ENCODE measurements around the gene ATP5F1E. TPM values are rescaled to one million over a fixed set of nuclear protein-coding genes. Genes with fewer than 3 reads are reported as not detected.
"Not testable (repeated sequence)": the region's sequence is repeated elsewhere in the genome, so short reads cannot be mapped to it uniquely, and the experiment has no call there.

The ATP5F1E gene
- total RNA-seq, 1 donor from 2014 or later = 28.2 TPM

DNA sequence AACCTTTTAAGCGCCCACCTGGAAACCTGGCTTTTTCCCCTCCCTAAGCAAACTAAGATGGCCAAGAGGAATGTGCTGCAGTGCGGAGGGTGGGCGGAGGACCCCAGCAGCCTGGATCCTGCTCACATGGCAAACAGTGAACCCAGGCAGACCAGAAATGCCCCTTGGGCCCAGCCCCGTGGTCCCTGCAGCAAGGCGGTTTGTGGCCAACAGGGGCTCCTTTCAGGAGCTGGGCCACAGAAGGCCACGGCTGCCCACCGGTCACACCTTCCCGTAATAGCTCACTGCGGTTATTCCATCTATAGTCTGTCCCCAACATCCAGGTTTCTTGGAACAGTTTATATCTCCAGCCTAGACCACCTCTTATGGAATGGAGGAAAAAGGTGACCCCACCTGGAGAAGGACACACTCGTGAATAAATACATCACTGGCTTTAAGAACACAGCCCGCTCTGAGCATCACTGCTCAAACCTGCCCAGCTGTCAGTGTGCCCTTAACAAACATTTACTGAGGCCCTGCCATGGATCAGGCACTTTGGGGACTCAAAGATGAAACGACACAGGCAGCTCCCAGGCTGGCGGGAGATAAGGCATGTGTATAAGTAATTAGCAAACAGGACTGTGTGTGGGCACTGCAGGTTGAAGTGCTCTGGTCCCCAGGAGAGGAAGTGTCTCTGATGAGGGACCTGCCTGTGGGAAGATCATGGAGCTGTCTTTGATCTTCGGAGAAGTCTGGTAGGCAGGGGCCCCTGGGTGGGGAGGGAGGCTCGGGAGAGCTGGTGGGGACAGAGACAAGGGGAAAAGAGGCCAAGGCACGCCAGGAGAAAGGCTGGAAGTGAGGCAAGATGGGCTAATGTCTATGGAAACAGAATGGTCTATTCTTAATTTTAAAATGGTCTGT lies 16.1 kb downstream of the ATP5F1E start:
- Histone ChIP-seq H3K4me1 (ENCODE audit: control insufficient read depth in 3 of 3, insufficient read depth in 3 of 3, low read length in 3 of 3) (peaks cover 1 to 9% (median 6%) of the 10 kb centered on the region in 3 donors), H3K4me3 (ENCODE audit: low read length in 3 of 3) (no peak overlapping the region), H3K36me3 (ENCODE audit: control insufficient read depth in 3 of 3, insufficient read depth in 3 of 3, low read length in 3 of 3) (no peaks in the 10 kb centered on the region), H3K9ac (ENCODE audit: low read depth in 1 of 3, low read length in 3 of 3) (no peak overlapping the region), H3K27me3 (ENCODE audit: control insufficient read depth in 3 of 3, insufficient read depth in 3 of 3, low read length in 3 of 3) (no peaks in the 10 kb centered on the region), H3K9me3 (ENCODE audit: control insufficient read depth in 3 of 3, low read length in 3 of 3) (no peaks in the 10 kb centered on the region), H3K27ac (ENCODE audit: low read depth, low read length) (no peak overlapping the region)

- H3K4me3 ChIP-seq (ENCODE audit: low read length in 3 of 3) = no peak overlapping the region
- no peaks in the 10 kb centered on the region for H3K36me3 ChIP-seq (ENCODE audit: control insufficient read depth in 3 of 3, insufficient read depth in 3 of 3, low read length in 3 of 3)
- no peaks in the 10 kb centered on the region for H3K27me3 ChIP-seq (ENCODE audit: control insufficient read depth in 3 of 3, insufficient read depth in 3 of 3, low read length in 3 of 3)
- peaks cover 8 to 15% (median 8%) of the 10 kb centered on the region in 3 donors for H3K4me1 ChIP-seq (ENCODE audit: control insufficient read depth in 3 of 3, insufficient read depth in 3 of 3, low read length in 3 of 3)
- H3K27ac ChIP-seq (ENCODE audit: low read depth, low read length) = no peak overlapping the region
- H3K9ac ChIP-seq (ENCODE audit: low read depth in 1 of 3, low read length in 3 of 3) = no peak overlapping the region
- no peaks in the 10 kb centered on the region for H3K9me3 ChIP-seq (ENCODE audit: control insufficient read depth in 3 of 3, low read length in 3 of 3)
These were observed 16.7 kb downstream of the ATP5F1E start for GRCh38 chr20:59015411-59015810.

- Histone ChIP-seq H3K4me3 (ENCODE audit: low read length in 3 of 3) (no peak overlapping the region), H3K9ac (ENCODE audit: low read depth in 1 of 3, low read length in 3 of 3) (no peak overlapping the region), H3K36me3 (ENCODE audit: control insufficient read depth in 3 of 3, insufficient read depth in 3 of 3, low read length in 3 of 3) (no peaks in the 10 kb centered on the region), H3K4me1 (ENCODE audit: control insufficient read depth in 3 of 3, insufficient read depth in 3 of 3, low read length in 3 of 3) (peaks cover 8 to 17% (median 8%) of the 10 kb centered on the region in 3 donors), H3K27ac (ENCODE audit: low read depth, low read length) (no peak overlapping the region), H3K9me3 (ENCODE audit: control insufficient read depth in 3 of 3, low read length in 3 of 3) (no peaks in the 10 kb centered on the region), H3K27me3 (ENCODE audit: control insufficient read depth in 3 of 3, insufficient read depth in 3 of 3, low read length in 3 of 3) (no peaks in the 10 kb centered on the region)
These were observed 17.3 kb downstream of the ATP5F1E start for GRCh38 chr20:59014680-59015389.

GRCh38 chr20:59013959-59014608 lies 18.1 kb downstream of the ATP5F1E start:
- H3K27me3 ChIP-seq (ENCODE audit: control insufficient read depth in 3 of 3, insufficient read depth in 3 of 3, low read length in 3 of 3) = no peaks in the 10 kb centered on the region
- no peaks in the 10 kb centered on the region for H3K36me3 ChIP-seq (ENCODE audit: control insufficient read depth in 3 of 3, insufficient read depth in 3 of 3, low read length in 3 of 3)
- H3K4me3 ChIP-seq (ENCODE audit: low read length in 3 of 3) = no peak overlapping the region
- peaks cover 8 to 17% (median 8%) of the 10 kb centered on the region in 3 donors for H3K4me1 ChIP-seq (ENCODE audit: control insufficient read depth in 3 of 3, insufficient read depth in 3 of 3, low read length in 3 of 3)
- no peaks in the 10 kb centered on the region for H3K9me3 ChIP-seq (ENCODE audit: control insufficient read depth in 3 of 3, low read length in 3 of 3)
- no peak overlapping the region for H3K9ac ChIP-seq (ENCODE audit: low read depth in 1 of 3, low read length in 3 of 3)
- H3K27ac ChIP-seq (ENCODE audit: low read depth, low read length) = no peak overlapping the region

GRCh38 chr20:59013031-59013951 lies 18.8 kb downstream of the ATP5F1E start:
- Histone ChIP-seq H3K36me3 (ENCODE audit: control insufficient read depth in 3 of 3, insufficient read depth in 3 of 3, low read length in 3 of 3) (no peaks in the 10 kb centered on the region), H3K4me3 (ENCODE audit: low read length in 3 of 3) (no peak overlapping the region), H3K9ac (ENCODE audit: low read depth in 1 of 3, low read length in 3 of 3) (no peak overlapping the region), H3K27ac (ENCODE audit: low read depth, low read length) (no peak overlapping the region), H3K9me3 (ENCODE audit: control insufficient read depth in 3 of 3, low read length in 3 of 3) (no peaks in the 10 kb centered on the region), H3K27me3 (ENCODE audit: control insufficient read depth in 3 of 3, insufficient read depth in 3 of 3, low read length in 3 of 3) (no peaks in the 10 kb centered on the region), H3K4me1 (ENCODE audit: control insufficient read depth in 3 of 3, insufficient read depth in 3 of 3, low read length in 3 of 3) (peaks cover 8 to 17% (median 8%) of the 10 kb centered on the region in 3 donors)

DNA sequence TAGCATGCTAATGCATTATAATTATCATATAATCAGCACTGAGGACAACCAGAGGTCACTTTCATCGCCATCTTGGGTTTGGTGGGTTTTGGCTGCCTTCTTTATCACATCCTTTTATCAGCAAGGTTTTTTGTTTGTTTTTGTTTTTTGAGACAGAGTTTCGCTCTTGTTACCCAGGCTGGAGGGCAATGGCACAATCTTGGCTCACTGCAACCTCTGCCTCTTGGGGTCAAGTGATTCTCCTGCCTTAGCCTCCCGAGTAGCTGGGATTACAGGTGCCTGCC lies 20.3 kb downstream of the ATP5F1E start:
- H3K9me3 ChIP-seq (ENCODE audit: control insufficient read depth in 3 of 3, low read length in 3 of 3) = not testable (repeated sequence)

DNA sequence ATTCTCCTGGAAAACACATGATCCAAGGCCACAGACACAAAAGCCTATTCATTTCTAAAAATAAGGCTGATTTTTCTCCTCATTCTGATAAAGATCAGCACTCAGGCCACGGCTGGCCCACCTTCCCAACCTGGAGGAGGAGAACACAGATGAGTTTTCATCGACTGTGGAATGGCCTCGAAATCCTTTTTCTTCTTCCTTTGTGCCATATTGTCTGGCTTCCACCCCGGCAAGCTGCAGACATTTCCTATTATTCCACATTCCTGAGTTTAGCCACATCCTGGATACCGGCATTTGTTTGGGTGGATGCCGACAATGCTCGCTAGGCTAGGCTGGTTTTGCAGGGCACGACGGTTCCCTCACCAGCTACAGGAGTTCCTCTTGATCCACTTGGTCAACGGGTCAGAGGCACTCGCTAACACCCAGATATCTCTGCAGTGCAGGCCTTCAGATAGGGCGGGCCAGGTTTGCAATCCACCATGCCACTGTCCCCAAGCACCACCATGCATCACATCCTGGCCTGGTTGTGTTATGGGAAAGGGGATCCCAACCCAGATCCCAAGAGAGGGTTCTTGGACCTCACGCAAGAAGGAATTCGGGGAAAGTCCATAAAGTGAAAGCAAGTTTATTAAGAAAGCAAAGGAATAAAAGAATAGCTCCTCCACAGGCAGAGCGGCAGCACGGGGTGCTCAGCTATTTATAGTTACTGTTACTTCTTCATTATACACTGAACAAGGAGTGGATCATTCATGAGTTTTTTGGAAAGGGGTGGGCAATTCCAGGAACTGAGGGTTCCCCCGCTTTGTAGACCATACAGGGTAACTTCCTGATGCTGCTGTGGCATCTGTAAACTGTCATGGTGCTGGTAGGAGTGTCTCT lies 20.9 kb downstream of the ATP5F1E start:
- no peaks in the 10 kb centered on the region for H3K9me3 ChIP-seq (ENCODE audit: control insufficient read depth in 3 of 3, low read length in 3 of 3)
- peak overlapping the region in 2 of 3 donors; percentile 19 to 58 for H3K4me3 ChIP-seq (ENCODE audit: low read length in 3 of 3)
- no peak overlapping the region for H3K9ac ChIP-seq (ENCODE audit: low read depth in 1 of 3, low read length in 3 of 3)
- H3K27ac ChIP-seq (ENCODE audit: low read depth, low read length) = peak overlapping the region; percentile 46
- H3K36me3 ChIP-seq (ENCODE audit: control insufficient read depth in 3 of 3, insufficient read depth in 3 of 3, low read length in 3 of 3) = no peaks in the 10 kb centered on the region
- no peaks in the 10 kb centered on the region for H3K27me3 ChIP-seq (ENCODE audit: control insufficient read depth in 3 of 3, insufficient read depth in 3 of 3, low read length in 3 of 3)
- H3K4me1 ChIP-seq (ENCODE audit: control insufficient read depth in 3 of 3, insufficient read depth in 3 of 3, low read length in 3 of 3) = peaks cover 10 to 20% (median 13%) of the 10 kb centered on the region in 3 donors

More for the DNA sequence above, 20.3 kb downstream of the ATP5F1E start:
- not testable (repeated sequence) for H3K27me3 ChIP-seq (ENCODE audit: control insufficient read depth in 3 of 3, insufficient read depth in 3 of 3, low read length in 3 of 3); H3K9ac ChIP-seq (ENCODE audit: low read depth in 1 of 3, low read length in 3 of 3); H3K36me3 ChIP-seq (ENCODE audit: control insufficient read depth in 3 of 3, insufficient read depth in 3 of 3, low read length in 3 of 3)
- Histone ChIP-seq H3K4me3 (ENCODE audit: low read length in 3 of 3) (peak overlapping the region in 1 of 3 donors; percentile 13), H3K4me1 (ENCODE audit: control insufficient read depth in 3 of 3, insufficient read depth in 3 of 3, low read length in 3 of 3) (peaks cover 8 to 16% (median 8%) of the 10 kb centered on the region in 3 donors), H3K27ac (ENCODE audit: low read depth, low read length) (peak overlapping the region; percentile 46)

DNA sequence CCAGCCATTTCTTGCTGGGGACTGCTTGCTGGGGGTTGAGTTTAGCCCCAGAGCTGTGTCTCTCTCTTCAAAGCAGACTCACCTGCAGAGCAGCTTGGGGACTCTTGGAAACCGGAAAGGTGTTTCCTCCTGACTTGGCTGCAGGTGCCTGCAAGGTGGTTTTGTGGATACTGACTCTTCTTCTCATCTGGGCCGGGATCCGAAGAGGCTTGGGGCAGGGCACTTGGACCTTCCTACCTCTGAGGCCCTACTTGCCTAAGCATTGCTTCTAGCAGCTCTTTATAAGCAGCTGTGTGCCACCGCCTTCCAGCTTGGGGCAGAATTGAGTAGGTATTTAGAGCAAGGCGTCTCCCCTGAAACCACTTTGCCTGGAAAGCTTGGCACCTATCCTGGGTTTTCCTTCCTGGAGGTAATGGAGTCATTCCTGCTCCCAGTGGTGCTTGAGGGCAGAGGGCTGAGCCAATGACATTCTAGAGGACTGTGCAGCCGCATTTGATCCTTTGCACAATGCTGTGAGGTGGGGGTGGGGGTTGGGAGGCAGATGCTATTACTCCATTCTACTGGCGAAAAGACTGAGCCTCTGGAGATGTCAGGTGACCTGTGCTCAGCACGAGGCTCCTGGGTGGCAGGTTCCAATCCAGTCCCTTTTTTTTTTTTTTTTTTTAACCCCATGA lies 21.7 kb downstream of the ATP5F1E start:
- no peak overlapping the region for H3K4me3 ChIP-seq (ENCODE audit: low read length in 3 of 3)
- H3K9ac ChIP-seq (ENCODE audit: low read depth in 1 of 3, low read length in 3 of 3) = no peak overlapping the region
- H3K27me3 ChIP-seq (ENCODE audit: control insufficient read depth in 3 of 3, insufficient read depth in 3 of 3, low read length in 3 of 3) = no peaks in the 10 kb centered on the region
- peak overlapping the region; percentile 46 for H3K27ac ChIP-seq (ENCODE audit: low read depth, low read length)
- peaks cover 18 to 27% (median 20%) of the 10 kb centered on the region in 3 donors for H3K4me1 ChIP-seq (ENCODE audit: control insufficient read depth in 3 of 3, insufficient read depth in 3 of 3, low read length in 3 of 3)
- H3K36me3 ChIP-seq (ENCODE audit: control insufficient read depth in 3 of 3, insufficient read depth in 3 of 3, low read length in 3 of 3) = no peaks in the 10 kb centered on the region
- no peaks in the 10 kb centered on the region for H3K9me3 ChIP-seq (ENCODE audit: control insufficient read depth in 3 of 3, low read length in 3 of 3)
